Measurements from ENCODE around the gene TCF7.

The TCF7 gene

GRCh38 chr5:134090522-134090921 is 24.0 kb upstream of the TCF7 start:
- peak in 1 of 56 donors; percentile 19 for DNase-seq

- DNase-seq: peak in 10 of 56 donors; percentile 5 to 50 (median 16)
These were observed 22.8 kb upstream of the TCF7 start for GRCh38 chr5:134091626-134092121.

GRCh38 chr5:134092875-134093274 is 21.6 kb upstream of the TCF7 start:
- DNase-seq: no peak

- no peak for DNase-seq
These were observed 21.1 kb upstream of the TCF7 start for GRCh38 chr5:134093351-134093750.

GRCh38 chr5:134095293-134095692 is 19.2 kb upstream of the TCF7 start:
- no peak for DNase-seq

- DNase-seq: no peak
These were observed 18.4 kb upstream of the TCF7 start for GRCh38 chr5:134095887-134096589.

- no peak for DNase-seq
These were observed 17.2 kb upstream of the TCF7 start for GRCh38 chr5:134097211-134097749.

- no peak for DNase-seq
These were observed 15.8 kb upstream of the TCF7 start for GRCh38 chr5:134098690-134099089.

GRCh38 chr5:134099288-134099872 is 15.1 kb upstream of the TCF7 start:
- DNase-seq: no peak

- no peak for DNase-seq
These were observed 14.6 kb upstream of the TCF7 start for GRCh38 chr5:134099939-134100282.

- DNase-seq: no peak
These were observed 14.0 kb upstream of the TCF7 start for GRCh38 chr5:134100283-134101091.

GRCh38 chr5:134101686-134102439 is 12.6 kb upstream of the TCF7 start:
- DNase-seq: peak in 47 of 56 donors; percentile 10 to 72 (median 43)

- DNase-seq: no peak
These were observed 11.1 kb upstream of the TCF7 start for GRCh38 chr5:134103397-134103796.

- DNase-seq: no peak
These were observed 10.4 kb upstream of the TCF7 start for GRCh38 chr5:134103998-134104654.

GRCh38 chr5:134106991-134107701 is 7.3 kb upstream of the TCF7 start:
- no peak for DNase-seq

GRCh38 chr5:134107779-134108178 is 6.7 kb upstream of the TCF7 start:
- no peak for DNase-seq

- DNase-seq: no peak
These were observed 4.1 kb upstream of the TCF7 start for GRCh38 chr5:134110382-134110781.

GRCh38 chr5:134111741-134112647 is 2.5 kb upstream of the TCF7 start:
- no peak for DNase-seq
